Common myeloid progenitor, CD34-positive (primary cell): ENCODE measurements around the gene ITSN1.

ENCODE experiments used
- CTCF ChIA-PET: fragments of 350-600 bp; sonication (Branson Sonifier 250); formaldehyde crosslinking; loops from one replicate; lab custom pipeline; 2021; ENCODE audit warnings: antibody characterized with exemption; lab: Charles Lee
- POLR2A ChIA-PET: fragments of 350-600 bp; sonication (Branson Sonifier 250); formaldehyde crosslinking; loops from one replicate; lab custom pipeline; 2021; ENCODE audit warnings: antibody characterized with exemption; lab: Charles Lee
- DNase-seq, 3 donors: peaks; one replicate each; pipeline versions ENCODE4 v3.0.0 to v3.0.0-alpha.2; 2013
- H3K27ac ChIP-seq, 2 experiments: 1 replicate in 1 of 2; 2 replicates in 1 of 2; pipeline ENCODE4 v1.7.0; 2013; ENCODE audit warnings: inconsistent platforms in 2 of 2, low read length in 2 of 2, mild to moderate bottlenecking in 2 of 2, low read depth in 1 of 2, moderate library complexity in 1 of 2; ENCODE audit not compliant: severe bottlenecking in 2 of 2, insufficient read depth in 1 of 2, poor library complexity in 1 of 2
- H3K27me3 ChIP-seq, 5 experiments: replicated peaks in 2 of 5; 1 replicate in 3 of 5; 2 replicates in 2 of 5; pipeline versions ENCODE4 v1.6.1 to v1.7.0; 2013; ENCODE audit warnings: low read length in 4 of 5, mild to moderate bottlenecking in 2 of 5, moderate library complexity in 2 of 5, inconsistent platforms in 1 of 5; ENCODE audit not compliant: insufficient read depth in 5 of 5, control insufficient read depth in 4 of 5
- H3K36me3 ChIP-seq, 4 experiments: 1 replicate in 2 of 4; 2 replicates in 2 of 4; pipeline versions ENCODE4 v1.6.1 to v1.7.0; 2013; ENCODE audit warnings: low read length in 3 of 4, control low read depth in 1 of 4, mild to moderate bottlenecking in 1 of 4; ENCODE audit not compliant: control insufficient read depth in 4 of 4, insufficient read depth in 4 of 4
- H3K4me1 ChIP-seq, 4 experiments: 1 replicate in 3 of 4; 2 replicates in 1 of 4; pipeline versions ENCODE4 v1.6.1 to v1.7.1; 2013; ENCODE audit warnings: low read length in 3 of 4, mild to moderate bottlenecking in 3 of 4, control low read depth in 1 of 4, inconsistent platforms in 1 of 4, moderate library complexity in 1 of 4; ENCODE audit not compliant: control insufficient read depth in 4 of 4, insufficient read depth in 4 of 4; ENCODE audit errors: control extremely low read depth in 1 of 4
- H3K4me3 ChIP-seq, 7 experiments: 1 replicate in 4 of 7; 2 replicates in 3 of 7; pipeline versions ENCODE4 v1.5.1 to v1.7.0; 2013; ENCODE audit warnings: mild to moderate bottlenecking in 7 of 7, low read length in 6 of 7, moderate library complexity in 6 of 7, inconsistent platforms in 2 of 7, low read depth in 2 of 7, control low read depth in 1 of 7; ENCODE audit not compliant: insufficient read depth in 4 of 7, control insufficient read depth in 1 of 7; ENCODE audit errors: extremely low read depth in 1 of 7
- H3K9me3 ChIP-seq, 5 experiments: 1 replicate in 4 of 5; 2 replicates in 1 of 5; pipeline versions ENCODE4 v1.6.1 to v1.7.1; 2013; ENCODE audit warnings: low read length in 4 of 5, mild to moderate bottlenecking in 2 of 5, inconsistent platforms in 1 of 5, low read depth in 1 of 5, moderate library complexity in 1 of 5; ENCODE audit not compliant: control insufficient read depth in 4 of 5, insufficient read depth in 2 of 5; ENCODE audit errors: control extremely low read depth in 1 of 5
- WGBS: methylation state at CpG from one replicate; pipeline ENCODE4 v1.1.5; 2013; ENCODE audit not compliant: insufficient coverage; 5-methylcytosine and 5-hydroxymethylcytosine counted together

ITSN1 gene

DNA sequence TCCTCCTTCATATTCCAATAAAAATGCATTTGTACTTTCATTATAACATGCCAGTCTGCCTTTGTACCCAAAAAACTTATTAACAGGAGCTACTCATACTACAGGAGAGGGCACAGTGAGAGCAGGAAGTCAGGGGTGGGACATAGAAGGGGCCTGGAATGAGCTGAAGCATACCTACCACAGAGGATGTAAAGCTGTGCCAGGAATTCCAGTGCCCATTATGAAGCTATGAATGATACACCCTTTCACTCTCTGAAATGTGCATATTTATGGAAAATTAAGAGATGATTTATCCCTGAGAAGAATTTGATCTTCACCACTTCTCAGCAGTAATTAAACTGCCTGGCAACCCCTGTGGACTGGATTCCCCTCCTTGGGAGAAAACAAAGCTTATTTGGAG, 207.5 kb downstream of the ITSN1 start:
- no peaks in the 10 kb centered on the region for H3K36me3 ChIP-seq
- DNase-seq = no peak
- H3K27ac ChIP-seq = no peak overlapping the region
- POLR2A ChIA-PET = no interaction called here
- CTCF ChIA-PET = no interaction called here
- H3K4me3 ChIP-seq = no peak overlapping the region
- H3K9me3 ChIP-seq = peaks cover 0 to 12% (median 4%) of the 10 kb centered on the region in 5 experiments
- H3K4me1 ChIP-seq = no peaks in the 10 kb centered on the region
- H3K27me3 ChIP-seq = no peaks in the 10 kb centered on the region

- no peaks in the 10 kb centered on the region for H3K36me3 ChIP-seq
- ChIA-PET CTCF (no interaction called here), POLR2A (no interaction called here)
- H3K9me3 ChIP-seq = peaks cover 0 to 12% (median 4%) of the 10 kb centered on the region in 5 experiments
- no peaks in the 10 kb centered on the region for H3K27me3 ChIP-seq
- no peak overlapping the region for H3K27ac ChIP-seq
- 96% methylated on average over 10 of the region's 11 CpGs for WGBS
- DNase-seq = no peak
- no peaks in the 10 kb centered on the region for H3K4me1 ChIP-seq
- H3K4me3 ChIP-seq = no peak overlapping the region
These were observed 208.1 kb downstream of the ITSN1 start for GRCh38 chr21:33850401-33850800.

GRCh38 chr21:33850985-33851384, 208.7 kb downstream of the ITSN1 start:
- Histone ChIP-seq H3K9me3 (peaks cover 0 to 6% (median 2%) of the 10 kb centered on the region in 5 experiments), H3K36me3 (no peaks in the 10 kb centered on the region), H3K4me3 (no peak overlapping the region), H3K4me1 (no peaks in the 10 kb centered on the region), H3K27me3 (no peaks in the 10 kb centered on the region), H3K27ac (no peak overlapping the region)
- no peak for DNase-seq
- ChIA-PET CTCF (no interaction called here), POLR2A (no interaction called here)
- WGBS = 90% methylated on average over 9 of the region's 9 CpGs

DNA sequence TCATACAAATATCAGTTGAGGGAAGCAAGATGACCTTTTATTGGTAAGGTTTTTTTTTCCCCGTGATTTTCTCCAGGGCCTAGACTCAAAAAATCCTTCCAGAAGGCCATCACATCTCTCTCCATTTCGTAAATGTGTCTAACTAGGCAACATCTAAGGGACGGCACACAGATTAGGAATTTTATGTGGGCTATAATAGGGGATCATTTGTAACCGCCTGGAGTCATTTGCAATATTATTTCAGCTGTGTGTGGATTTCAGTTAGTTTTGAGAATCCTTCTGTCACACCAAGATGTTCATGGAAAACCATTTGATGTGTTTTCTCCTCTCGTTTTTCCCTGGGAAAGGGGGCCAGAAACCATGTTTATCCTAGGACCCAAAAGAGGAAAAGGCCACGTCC, 210.2 kb downstream of the ITSN1 start:
- WGBS = 97% methylated on average over 5 of the region's 6 CpGs
- DNase-seq = no peak
- Histone ChIP-seq H3K36me3 (no peaks in the 10 kb centered on the region), H3K27ac (no peak overlapping the region), H3K9me3 (no peaks in the 10 kb centered on the region), H3K27me3 (no peaks in the 10 kb centered on the region), H3K4me3 (no peak overlapping the region), H3K4me1 (no peaks in the 10 kb centered on the region)
- POLR2A ChIA-PET = no interaction called here
- CTCF ChIA-PET = no interaction called here

- no peaks in the 10 kb centered on the region for H3K36me3 ChIP-seq
- POLR2A ChIA-PET = no interaction called here
- no peak overlapping the region for H3K27ac ChIP-seq
- CTCF ChIA-PET = interaction anchor here (1.0 kb wide), 1 partner anchor 9 kb away, joined by 5 read pairs; no protein-coding TSS in a partner anchor
- 68% methylated on average over 5 of the region's 5 CpGs for WGBS
- H3K9me3 ChIP-seq = no peaks in the 10 kb centered on the region
- H3K27me3 ChIP-seq = no peaks in the 10 kb centered on the region
- no peaks in the 10 kb centered on the region for H3K4me1 ChIP-seq
- no peak overlapping the region for H3K4me3 ChIP-seq
- no peak for DNase-seq
These were observed 212.3 kb downstream of the ITSN1 start for GRCh38 chr21:33854604-33855003.

DNA sequence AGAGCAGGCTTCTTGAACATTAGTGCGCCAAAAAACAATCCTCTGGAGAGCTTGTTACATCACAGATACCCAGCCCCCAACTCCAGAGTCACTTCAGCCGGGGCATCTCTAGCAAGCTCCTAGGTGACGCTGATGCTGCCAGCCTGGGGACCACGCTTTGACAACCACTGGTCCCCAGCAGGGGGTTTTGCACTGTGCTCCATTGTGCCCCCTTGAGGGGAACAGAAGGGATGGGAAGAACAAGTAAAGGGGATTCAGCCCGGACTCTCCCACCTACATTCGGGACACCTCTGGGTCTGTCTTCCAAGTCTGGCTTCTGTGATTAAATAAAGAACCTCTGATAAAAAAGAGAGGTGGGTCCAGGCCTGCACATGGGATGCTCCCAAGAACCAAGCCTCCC, 212.9 kb downstream of the ITSN1 start:
- Histone ChIP-seq H3K36me3 (no peaks in the 10 kb centered on the region), H3K9me3 (no peaks in the 10 kb centered on the region), H3K27me3 (no peaks in the 10 kb centered on the region), H3K4me3 (no peak overlapping the region), H3K27ac (no peak overlapping the region), H3K4me1 (no peaks in the 10 kb centered on the region)
- peak in 2 of 3 donors; percentile 8 to 9 for DNase-seq
- CTCF ChIA-PET = interaction anchor here (1.0 kb wide), 1 partner anchor 9 kb away, joined by 5 read pairs; no protein-coding TSS in a partner anchor
- 92% methylated on average over 2 of the region's 6 CpGs for WGBS
- POLR2A ChIA-PET = interaction anchor here (0.6 kb wide), 1 partner anchor 222 kb away, joined by 5 read pairs; no protein-coding TSS in a partner anchor

- Histone ChIP-seq H3K4me3 (no peak overlapping the region), H3K27ac (no peak overlapping the region), H3K9me3 (no peaks in the 10 kb centered on the region), H3K4me1 (no peaks in the 10 kb centered on the region), H3K27me3 (no peaks in the 10 kb centered on the region), H3K36me3 (no peaks in the 10 kb centered on the region)
- CTCF ChIA-PET = no interaction called here
- POLR2A ChIA-PET = no interaction called here
- no peak for DNase-seq
- 90% methylated on average over 13 of the region's 17 CpGs for WGBS
These were observed 214.7 kb downstream of the ITSN1 start for GRCh38 chr21:33856893-33857527.
